Activated T-cell treated with anti-CD3 and anti-CD28 coated beads for 48 hours (primary cell): ENCODE data around the gene NAA35.

Experiments
- DNase-seq: peaks from one replicate; pipeline ENCODE4 v3.0.0-alpha.2; 2020; ENCODE audit warnings: low read depth

Gene NAA35

GRCh38 chr9:86062845-86063693, 122.1 kb downstream of the NAA35 start:
- no peak for DNase-seq

- no peak for DNase-seq
These were observed 123.3 kb downstream of the NAA35 start for GRCh38 chr9:86064220-86064619.

GRCh38 chr9:86069206-86069869, 128.4 kb downstream of the NAA35 start:
- no peak for DNase-seq
